ENCODE data around the gene PRDM15.

GRCh38 chr21:41830764-41831452, 48.2 kb downstream of the PRDM15 start:
- TF ChIP-seq, protein P1, sequence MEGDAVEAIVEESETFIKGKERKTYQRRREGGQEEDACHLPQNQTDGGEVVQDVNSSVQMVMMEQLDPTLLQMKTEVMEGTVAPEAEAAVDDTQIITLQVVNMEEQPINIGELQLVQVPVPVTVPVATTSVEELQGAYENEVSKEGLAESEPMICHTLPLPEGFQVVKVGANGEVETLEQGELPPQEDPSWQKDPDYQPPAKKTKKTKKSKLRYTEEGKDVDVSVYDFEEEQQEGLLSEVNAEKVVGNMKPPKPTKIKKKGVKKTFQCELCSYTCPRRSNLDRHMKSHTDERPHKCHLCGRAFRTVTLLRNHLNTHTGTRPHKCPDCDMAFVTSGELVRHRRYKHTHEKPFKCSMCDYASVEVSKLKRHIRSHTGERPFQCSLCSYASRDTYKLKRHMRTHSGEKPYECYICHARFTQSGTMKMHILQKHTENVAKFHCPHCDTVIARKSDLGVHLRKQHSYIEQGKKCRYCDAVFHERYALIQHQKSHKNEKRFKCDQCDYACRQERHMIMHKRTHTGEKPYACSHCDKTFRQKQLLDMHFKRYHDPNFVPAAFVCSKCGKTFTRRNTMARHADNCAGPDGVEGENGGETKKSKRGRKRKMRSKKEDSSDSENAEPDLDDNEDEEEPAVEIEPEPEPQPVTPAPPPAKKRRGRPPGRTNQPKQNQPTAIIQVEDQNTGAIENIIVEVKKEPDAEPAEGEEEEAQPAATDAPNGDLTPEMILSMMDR (conservative IDR thresholded peaks at IDR 0.05; ENCODE audit: low read length), result no peak
- no peak for TF ChIP-seq EZH2phosphoT487 (IDR thresholded peaks at IDR 0.05; ENCODE audit: borderline replicate concordance, low read depth, low read length)
